NT2/D1 (cell line): ENCODE data around the gene DNM3.
"Not testable (repeated sequence)": the region's sequence is repeated elsewhere in the genome, so short reads cannot be mapped to it uniquely, and the experiment has no call there.

Source experiments
- SUZ12 ChIP-seq: IDR thresholded peaks from 2 replicates; pipeline ENCODE4 v1.6.1; 2011; ENCODE audit not compliant: insufficient read length, insufficient read depth; ENCODE audit errors: extremely low read depth
- YY1 ChIP-seq: IDR thresholded peaks from 2 replicates; pipeline ENCODE4 v1.6.1; 2011; ENCODE audit not compliant: insufficient read length, insufficient read depth
- ZNF274 ChIP-seq: IDR thresholded peaks from 2 replicates; pipeline ENCODE4 v1.6.1; 2011; ENCODE audit warnings: mild to moderate bottlenecking, low read depth, low read length

GRCh38 chr1:172079859-172080258, 238.6 kb downstream of the DNM3 start:
- TF ChIP-seq YY1, ZNF274, SUZ12: not testable (repeated sequence)
